Fibroblast of skin of right biceps (primary cell): ENCODE results near the gene LRRC43.

Experiments
- DNase-seq: peaks from one replicate; pipeline ENCODE4 v3.0.0-alpha.2; 2013

LRRC43 gene

DNA sequence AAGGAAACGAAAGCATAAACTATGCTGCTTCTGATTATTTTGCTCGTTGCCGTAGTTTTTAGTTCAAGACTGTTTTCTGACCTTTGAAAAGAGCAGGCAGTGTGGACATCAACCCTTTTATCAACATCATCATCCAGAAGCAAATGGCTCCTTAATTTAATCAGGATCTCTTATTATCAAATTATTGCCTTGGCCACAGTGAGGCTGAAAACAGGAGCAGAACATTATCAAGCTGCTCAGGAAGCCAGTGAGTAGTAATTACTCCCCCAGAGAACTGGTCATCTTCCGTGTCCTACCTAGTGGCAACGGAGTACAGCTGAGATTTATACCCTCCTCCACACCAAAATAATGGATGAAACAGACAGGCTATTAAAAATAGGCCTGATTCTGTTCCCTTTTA is 45.2 kb downstream of the LRRC43 start:
- DNase-seq = no peak

DNA sequence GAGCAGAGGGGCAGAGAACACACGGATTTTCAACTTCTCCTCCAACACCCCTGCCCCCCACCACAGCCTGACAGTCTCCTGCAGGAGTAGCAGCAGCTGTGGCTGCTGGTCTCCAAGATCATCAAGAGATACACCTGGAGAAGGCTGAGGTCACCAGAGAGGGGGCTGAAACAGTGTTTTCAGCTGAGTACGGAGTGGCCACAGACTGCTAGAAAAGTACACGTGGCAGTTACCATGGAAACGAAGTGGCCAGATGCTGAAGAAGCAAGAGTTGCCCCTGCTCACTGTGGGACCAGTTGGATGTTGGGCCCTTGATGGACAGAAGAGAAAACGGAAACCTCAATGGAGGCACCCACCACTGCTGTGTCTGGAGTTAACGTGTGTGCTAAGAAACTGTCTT is 47.9 kb downstream of the LRRC43 start:
- DNase-seq = no peak

DNA sequence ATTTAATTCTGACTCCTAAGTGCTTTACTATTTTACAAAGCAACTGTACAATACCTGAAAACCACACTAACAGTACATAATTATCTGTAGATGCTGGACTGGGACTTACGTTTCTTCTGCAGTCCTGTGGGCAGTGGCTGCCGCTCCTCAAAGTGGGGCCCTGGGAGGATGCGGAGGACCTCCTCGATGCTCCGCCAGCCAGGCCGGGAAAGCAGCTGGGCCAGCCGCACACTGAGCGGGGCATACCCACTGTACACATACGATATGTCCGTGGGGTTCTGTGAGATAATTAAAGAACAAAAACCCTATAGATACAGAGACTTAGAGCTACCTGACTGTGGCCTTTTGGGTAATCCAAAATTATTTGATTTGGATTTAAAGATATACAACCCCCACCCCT is 49.8 kb downstream of the LRRC43 start:
- no peak for DNase-seq

DNA sequence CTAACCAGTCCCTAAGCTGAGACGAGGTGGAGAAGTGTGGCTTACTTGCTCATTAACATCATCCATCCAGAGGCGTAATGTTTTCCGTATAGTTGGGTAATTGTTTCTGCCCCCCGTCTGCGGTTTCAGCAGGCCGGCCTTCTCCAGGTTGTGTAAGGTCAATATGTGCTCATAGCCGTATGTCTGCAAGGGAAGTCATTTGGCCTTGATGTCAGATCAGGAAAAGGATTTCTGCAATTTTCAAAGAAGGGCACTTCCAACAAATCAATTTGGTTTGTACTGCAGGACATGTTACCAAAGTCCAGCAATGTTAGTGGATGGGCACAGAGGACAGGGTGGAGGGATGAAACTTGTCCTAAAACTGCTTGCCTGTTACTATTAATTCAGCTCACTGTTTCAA is 52.8 kb downstream of the LRRC43 start:
- no peak for DNase-seq

DNA sequence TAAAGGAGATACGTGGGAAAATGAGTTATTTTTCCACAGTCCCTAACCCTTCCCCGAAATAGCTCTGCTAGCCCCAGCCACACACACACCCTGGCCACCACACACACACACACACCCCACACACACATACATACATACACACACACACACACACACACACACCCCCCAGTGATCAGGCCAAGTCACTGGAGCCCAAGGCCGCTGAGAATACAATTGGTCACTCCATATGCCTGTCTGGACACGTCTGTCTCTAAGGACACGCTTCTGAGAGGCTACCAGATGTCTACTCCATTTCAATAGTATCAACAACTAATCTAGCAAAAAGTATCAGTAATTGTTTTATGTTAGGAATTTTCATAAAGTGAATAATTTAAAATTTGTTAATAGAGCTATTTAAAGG is 55.9 kb downstream of the LRRC43 start:
- no peak for DNase-seq

DNA sequence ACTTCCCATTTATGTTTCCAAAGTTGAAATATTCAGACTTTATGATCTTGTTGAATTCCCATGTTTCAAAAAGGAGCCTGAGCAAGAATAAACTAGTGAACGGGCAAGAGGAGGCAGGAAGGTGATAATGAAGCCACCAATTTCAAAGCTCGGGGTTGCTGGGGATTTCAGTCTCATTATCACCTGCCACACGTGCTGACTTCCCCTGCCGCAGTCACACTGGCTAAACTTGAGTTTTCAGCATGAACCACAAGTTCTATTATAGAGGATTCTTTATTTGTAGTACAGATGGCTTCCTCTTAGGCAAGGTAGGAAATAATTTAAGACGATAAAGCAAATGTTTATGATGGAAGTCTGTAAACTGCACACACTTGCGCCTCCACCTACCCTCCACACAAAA is 61.0 kb downstream of the LRRC43 start:
- DNase-seq = no peak

DNA sequence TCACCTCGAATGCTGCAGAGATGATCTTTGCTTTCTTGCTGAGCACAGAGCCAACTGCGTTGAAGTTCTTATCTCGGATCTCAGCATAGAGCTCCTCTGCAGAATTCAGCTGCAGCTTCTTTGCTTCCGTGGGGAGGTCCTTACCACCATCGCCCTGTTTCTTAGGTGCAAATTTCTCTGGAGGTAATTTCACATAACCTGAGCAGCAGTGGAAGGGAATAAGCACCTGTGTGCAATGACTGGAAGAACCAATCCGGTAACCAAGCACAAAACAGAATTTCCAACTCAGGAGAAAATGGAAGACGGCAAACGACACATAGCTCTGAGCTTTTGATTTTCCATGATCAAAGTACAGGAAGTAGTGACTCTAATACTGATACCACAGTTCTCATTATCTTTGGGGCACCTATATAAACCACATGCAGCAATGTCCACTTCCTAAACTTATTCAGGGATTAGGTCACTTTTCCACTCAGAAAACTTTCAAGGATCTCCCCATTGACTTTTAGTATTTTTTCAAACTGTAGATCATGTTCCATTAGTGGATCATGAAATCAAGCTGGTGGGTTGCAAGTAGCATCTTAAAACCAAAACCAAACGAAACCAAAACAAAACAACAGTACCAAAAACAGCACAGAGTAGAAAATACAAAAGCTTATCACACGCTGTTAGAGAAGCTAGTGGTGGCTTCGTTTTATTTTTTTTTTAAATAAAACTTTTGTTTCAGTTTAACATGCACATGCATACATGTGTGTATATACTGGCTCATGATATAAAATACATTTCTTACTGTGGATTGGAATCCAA is 61.8 kb downstream of the LRRC43 start:
- no peak for DNase-seq

DNA sequence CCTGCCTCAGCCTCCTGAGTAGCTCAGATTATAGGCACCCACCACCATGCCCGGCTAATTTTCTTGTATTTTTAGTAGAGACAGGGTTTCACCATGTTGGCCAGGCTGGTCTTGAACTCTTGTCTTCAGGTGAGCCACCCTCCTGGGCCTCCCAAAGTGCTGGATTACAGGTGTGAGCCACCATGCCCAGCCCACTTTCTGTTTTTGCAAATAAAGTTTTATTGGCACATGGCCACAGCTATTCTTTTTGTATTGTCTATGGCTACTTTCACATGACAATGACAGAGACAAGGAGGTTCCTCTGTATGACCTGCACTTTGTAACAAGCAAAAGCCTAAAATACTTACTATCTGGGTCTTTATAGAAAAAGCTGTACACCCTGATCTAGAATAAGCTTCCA is 62.6 kb downstream of the LRRC43 start:
- DNase-seq = no peak

DNA sequence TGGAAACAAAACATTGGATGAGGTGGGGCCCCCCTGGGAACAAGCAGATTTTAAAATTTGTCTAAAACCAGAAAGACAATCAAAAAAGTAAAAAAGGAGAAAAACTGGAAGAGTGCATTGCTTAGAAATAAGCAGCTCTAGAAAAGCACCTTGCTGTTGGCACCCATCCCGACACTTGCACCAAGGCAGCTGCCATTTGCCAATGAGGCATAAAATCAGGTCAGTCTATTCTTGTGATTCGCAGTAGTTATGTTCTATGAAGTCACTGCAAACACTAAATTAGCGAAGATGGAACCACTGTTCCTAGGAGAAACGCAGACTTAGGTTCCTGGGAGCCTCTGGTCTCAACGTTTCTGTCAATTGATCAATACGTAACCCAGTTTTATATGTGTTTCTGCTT is 67.1 kb downstream of the LRRC43 start:
- no peak for DNase-seq

DNA sequence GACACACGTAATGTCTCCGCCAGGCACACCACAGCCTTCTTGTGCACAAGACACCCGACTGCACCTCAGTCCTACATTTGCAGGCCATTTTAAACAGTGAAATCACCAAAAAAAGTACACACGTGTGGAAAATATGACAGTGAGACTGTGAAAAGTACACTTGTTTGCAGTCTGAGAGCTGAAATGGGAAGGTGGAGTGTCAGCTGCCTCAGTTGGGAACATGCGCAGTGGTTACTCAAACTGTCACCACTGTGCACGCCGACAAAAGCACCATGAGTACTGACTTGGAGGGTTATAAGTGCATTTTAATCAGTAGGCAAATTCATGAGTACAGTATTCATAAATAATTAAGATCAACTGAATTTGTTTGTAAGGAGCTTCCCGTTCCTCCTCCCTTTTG is 67.6 kb downstream of the LRRC43 start:
- no peak for DNase-seq
